A549 (cell line): Measurements from ENCODE around the gene PTOV1.

Source experiments
- CEBPB ChIP-seq, 2 experiments: fragments of >200 bp in 1 of 2; sonication (Bioruptor Twin) in 1 of 2; formaldehyde crosslinking in 1 of 2; IDR thresholded peaks; 2 replicates each; pipeline ENCODE4 v1.6.1; 2012 to 2016
- CTCF ChIP-seq: fragments of >200 bp; sonication (Bioruptor Twin); formaldehyde crosslinking; IDR thresholded peaks from 3 replicates; pipeline ENCODE4 v1.5.1; 2016
- POLR2A ChIP-seq: IDR thresholded peaks from 2 replicates; pipeline ENCODE4 v1.6.1; 2012; ENCODE audit warnings: mild to moderate bottlenecking, low read length
- ZSCAN20 ChIP-seq: fragments of 250-450 bp; sonication (Bioruptor Pico); IDR thresholded peaks from 2 replicates; pipeline ENCODE4 v1.8.0; 2022; ENCODE audit warnings: mild to moderate bottlenecking, moderate library complexity

GRCh38 chr19:49906879-49907564 lies 56.1 kb downstream of the PTOV1 start:
- no peak for TF ChIP-seq CEBPB (IDR thresholded peaks at IDR 0.05)
- TF ChIP-seq POLR2A: no peak
- no peak for TF ChIP-seq ZSCAN20 (CRISPR knock-in tag)
- TF ChIP-seq CTCF: no peak
